Measurements from ENCODE around the gene AVPR2. TPM values are rescaled to one million over a fixed set of nuclear protein-coding genes. Genes with fewer than 3 reads are reported as not detected.

Gene AVPR2
- not detected in 5 replicates for total RNA-seq (2022; extraction: Qiagen RNA extraction; ENCODE audit: low read depth)

GRCh38 chrX:153903991-153904957 lies at the start of gene AVPR2:
AVPR2 (plus strand) TSS chrX:153904673; CDS start chrX:153905146, 473 bp downstream.

GRCh38 chrX:153885968-153886903 lies 18.2 kb upstream of the AVPR2 start, which contains the start of gene L1CAM:
L1CAM (minus strand) TSS chrX:153886173; CDS start chrX:153875836, 10,337 bp downstream.

GRCh38 chrX:153925739-153926551 lies 21.5 kb downstream of the AVPR2 start, which contains the start of gene ARHGAP4:
ARHGAP4 (minus strand) TSS chrX:153926264; CDS start chrX:153926202, 62 bp downstream.

GRCh38 chrX:153934762-153935325 lies 30.4 kb downstream of the AVPR2 start, which contains the start of gene NAA10:
NAA10 (minus strand) TSS chrX:153935037; CDS start chrX:153934904, 133 bp downstream.

GRCh38 chrX:153944140-153944799 lies 39.8 kb downstream of the AVPR2 start, which contains the start of gene RENBP:
RENBP (minus strand) TSS chrX:153944643; CDS start chrX:153944610, 33 bp downstream.

Other genes with a start within 250 kb of the AVPR2 start
- 0.29 to 0.48 TPM (median 0.36 TPM) in 3 of 5 replicates, not detected in the others for gene PNCK, start 230.9 kb upstream of the AVPR2 start, total RNA-seq (2022; extraction: Qiagen RNA extraction; ENCODE audit: low read depth)
- gene SLC6A8, start 216.7 kb upstream of the AVPR2 start, total RNA-seq (2022; extraction: Qiagen RNA extraction; ENCODE audit: low read depth): 7.1 to 15.8 TPM (median 12.0 TPM) in 5 replicates
- gene BCAP31, start 180.3 kb upstream of the AVPR2 start, total RNA-seq (2022; extraction: Qiagen RNA extraction; ENCODE audit: low read depth): 340 to 404 TPM (median 385 TPM) in 5 replicates
- 2.0 to 4.4 TPM (median 3.4 TPM) in 5 replicates for gene ABCD1, start 179.8 kb upstream of the AVPR2 start, total RNA-seq (2022; extraction: Qiagen RNA extraction; ENCODE audit: low read depth)
- gene PLXNB3, start 140.4 kb upstream of the AVPR2 start, total RNA-seq (2022; extraction: Qiagen RNA extraction; ENCODE audit: low read depth): 2.2 to 7.0 TPM (median 5.0 TPM) in 5 replicates
- 0.04 TPM in 1 of 5 replicates, not detected in the others for gene SRPK3, start 123.6 kb upstream of the AVPR2 start, total RNA-seq (2022; extraction: Qiagen RNA extraction; ENCODE audit: low read depth)
- gene IDH3G, start 110.3 kb upstream of the AVPR2 start, total RNA-seq (2022; extraction: Qiagen RNA extraction; ENCODE audit: low read depth): 49.5 to 70.3 TPM (median 66.5 TPM) in 5 replicates
- 334 to 461 TPM (median 405 TPM) in 5 replicates for gene SSR4, start 110.0 kb upstream of the AVPR2 start, total RNA-seq (2022; extraction: Qiagen RNA extraction; ENCODE audit: low read depth)
- 2.9 to 4.8 TPM (median 3.6 TPM) in 5 replicates for gene PDZD4, start 74.1 kb upstream of the AVPR2 start, total RNA-seq (2022; extraction: Qiagen RNA extraction; ENCODE audit: low read depth)
- 18.2 to 26.1 TPM (median 21.4 TPM) in 5 replicates for gene L1CAM, start 18.5 kb upstream of the AVPR2 start, total RNA-seq (2022; extraction: Qiagen RNA extraction; ENCODE audit: low read depth)
- gene ARHGAP4, start 21.6 kb downstream of the AVPR2 start, total RNA-seq (2022; extraction: Qiagen RNA extraction; ENCODE audit: low read depth): 0.98 to 2.9 TPM (median 2.2 TPM) in 5 replicates
- 197 to 231 TPM (median 204 TPM) in 5 replicates for gene NAA10, start 30.4 kb downstream of the AVPR2 start, total RNA-seq (2022; extraction: Qiagen RNA extraction; ENCODE audit: low read depth)
- gene RENBP, start 40.0 kb downstream of the AVPR2 start, total RNA-seq (2022; extraction: Qiagen RNA extraction; ENCODE audit: low read depth): 0.38 TPM in 1 of 5 replicates, not detected in the others
- 25.8 to 45.1 TPM (median 41.4 TPM) in 5 replicates for gene HCFC1, start 67.1 kb downstream of the AVPR2 start, total RNA-seq (2022; extraction: Qiagen RNA extraction; ENCODE audit: low read depth)
- gene TMEM187, start 68.1 kb downstream of the AVPR2 start, total RNA-seq (2022; extraction: Qiagen RNA extraction; ENCODE audit: low read depth): 4.2 to 10.2 TPM (median 5.9 TPM) in 5 replicates
- gene IRAK1, start 115.2 kb downstream of the AVPR2 start, total RNA-seq (2022; extraction: Qiagen RNA extraction; ENCODE audit: low read depth): 150 to 229 TPM (median 227 TPM) in 5 replicates
- gene MECP2, start 193.0 kb downstream of the AVPR2 start, total RNA-seq (2022; extraction: Qiagen RNA extraction; ENCODE audit: low read depth): 14.2 to 23.1 TPM (median 18.0 TPM) in 5 replicates
- gene OPN1LW, start 239.6 kb downstream of the AVPR2 start, total RNA-seq (2022; extraction: Qiagen RNA extraction; ENCODE audit: low read depth): not detected in 5 replicates